ENCODE data around the gene SSPN.

Gene SSPN

GRCh38 chr12:26187014-26187798 is 8.2 kb upstream of the SSPN start:
- no peak for DNase-seq

- DNase-seq = no peak
Observed at GRCh38 chr12:26188127-26188526, 7.2 kb upstream of the SSPN start.

- DNase-seq = no peak
Observed at GRCh38 chr12:26188641-26189040, 6.7 kb upstream of the SSPN start.

GRCh38 chr12:26192142-26192541 is 3.2 kb upstream of the SSPN start:
- no peak for DNase-seq

GRCh38 chr12:26193539-26193938 is 1.8 kb upstream of the SSPN start:
- no peak for DNase-seq

- no peak for DNase-seq
Observed at GRCh38 chr12:26195641-26196420, 458 bp downstream of the SSPN start.

- no peak for DNase-seq
Observed at GRCh38 chr12:26196421-26196716, 996 bp downstream of the SSPN start.

- DNase-seq = no peak
Observed at GRCh38 chr12:26197832-26198231, 2.5 kb downstream of the SSPN start.

- DNase-seq = no peak
Observed at GRCh38 chr12:26198742-26199141, 3.4 kb downstream of the SSPN start.

GRCh38 chr12:26203167-26203780 is 7.9 kb downstream of the SSPN start:
- no peak for DNase-seq

GRCh38 chr12:26204612-26205289 is 9.4 kb downstream of the SSPN start:
- DNase-seq = no peak

GRCh38 chr12:26205298-26205697 is 9.9 kb downstream of the SSPN start:
- no peak for DNase-seq

GRCh38 chr12:26205941-26206340 is 10.6 kb downstream of the SSPN start:
- DNase-seq = no peak

- DNase-seq = no peak
Observed at GRCh38 chr12:26211331-26211730, 16.0 kb downstream of the SSPN start.

- no peak for DNase-seq
Observed at GRCh38 chr12:26212396-26212795, 17.0 kb downstream of the SSPN start.

GRCh38 chr12:26212988-26213387 is 17.6 kb downstream of the SSPN start:
- DNase-seq = no peak

- DNase-seq = no peak
Observed at GRCh38 chr12:26214121-26214520, 18.7 kb downstream of the SSPN start.

- DNase-seq = no peak
Observed at GRCh38 chr12:26219736-26220135, 24.4 kb downstream of the SSPN start.

- no peak for DNase-seq
Observed at GRCh38 chr12:26224657-26225056, 29.3 kb downstream of the SSPN start.

- DNase-seq = no peak
Observed at GRCh38 chr12:26226122-26226521, 30.7 kb downstream of the SSPN start.

- no peak for DNase-seq
Observed at GRCh38 chr12:26226629-26227360, 31.4 kb downstream of the SSPN start.

GRCh38 chr12:26227361-26227745 is 32.0 kb downstream of the SSPN start:
- no peak for DNase-seq

GRCh38 chr12:26229910-26230309 is 34.5 kb downstream of the SSPN start:
- DNase-seq = no peak

All from activated CD4-positive, CD25-positive, alpha-beta regulatory T cell treated with anti-CD3 and anti-CD28 coated beads, Interleukin-2, amount 50 U/mL, for 72 hours (primary cell).